ENCODE measurements around the gene TBX2. TPM values are rescaled to one million over a fixed set of nuclear protein-coding genes. Genes with fewer than 3 reads are reported as not detected.

Gene TBX2
- total RNA-seq, 1 donor from 2014 or later, result 1.7 TPM

DNA sequence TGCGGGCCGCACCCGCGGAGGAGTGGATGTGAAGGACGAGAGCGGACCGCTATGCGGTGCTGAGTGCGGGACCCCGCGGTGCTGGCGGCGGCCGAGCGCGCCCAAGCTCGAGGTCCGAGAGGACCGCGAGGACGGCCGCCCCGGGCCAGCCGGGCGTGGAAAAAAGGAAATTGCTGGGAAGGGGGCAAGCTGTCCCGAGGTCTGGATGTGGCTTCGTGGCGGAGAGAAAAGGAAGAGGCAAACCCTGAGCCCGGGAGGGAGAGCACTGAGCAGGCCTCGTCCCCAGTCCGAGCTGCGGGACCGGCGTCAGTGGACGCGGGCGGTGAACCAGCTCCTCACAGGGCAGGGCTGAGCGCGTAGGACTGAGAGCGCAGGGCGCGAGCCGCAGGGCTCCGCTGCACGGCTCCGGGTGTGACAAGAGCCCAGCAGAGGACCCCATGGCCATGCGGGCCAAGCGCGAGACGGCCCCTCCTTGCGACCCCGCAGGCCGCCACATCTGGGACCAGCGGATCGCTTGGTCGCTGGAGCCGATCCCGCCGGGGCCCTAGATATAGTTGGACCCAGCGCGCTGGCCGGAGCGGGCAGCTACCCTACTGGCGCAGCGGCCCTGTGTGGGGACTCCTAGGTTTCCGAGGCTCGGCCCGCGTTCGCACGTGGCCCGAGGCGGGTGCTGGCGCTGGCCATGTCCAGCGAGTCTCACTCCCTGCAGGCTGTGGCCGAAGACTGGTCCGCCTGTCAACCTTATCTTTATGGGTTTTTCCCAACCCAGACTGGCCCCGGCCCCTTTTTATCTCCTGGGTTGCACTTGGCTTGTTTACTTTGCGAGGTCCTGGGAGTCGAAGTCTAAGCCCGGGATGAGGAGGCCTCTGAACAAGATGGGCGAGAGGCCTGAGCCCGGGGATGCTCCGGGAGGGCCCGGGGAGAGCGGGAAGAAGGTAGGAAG, 55.0 kb downstream of the TBX2 start:
- DNase-seq (ENCODE audit: low read depth), result no peak
- TF ChIP-seq, protein P1, sequence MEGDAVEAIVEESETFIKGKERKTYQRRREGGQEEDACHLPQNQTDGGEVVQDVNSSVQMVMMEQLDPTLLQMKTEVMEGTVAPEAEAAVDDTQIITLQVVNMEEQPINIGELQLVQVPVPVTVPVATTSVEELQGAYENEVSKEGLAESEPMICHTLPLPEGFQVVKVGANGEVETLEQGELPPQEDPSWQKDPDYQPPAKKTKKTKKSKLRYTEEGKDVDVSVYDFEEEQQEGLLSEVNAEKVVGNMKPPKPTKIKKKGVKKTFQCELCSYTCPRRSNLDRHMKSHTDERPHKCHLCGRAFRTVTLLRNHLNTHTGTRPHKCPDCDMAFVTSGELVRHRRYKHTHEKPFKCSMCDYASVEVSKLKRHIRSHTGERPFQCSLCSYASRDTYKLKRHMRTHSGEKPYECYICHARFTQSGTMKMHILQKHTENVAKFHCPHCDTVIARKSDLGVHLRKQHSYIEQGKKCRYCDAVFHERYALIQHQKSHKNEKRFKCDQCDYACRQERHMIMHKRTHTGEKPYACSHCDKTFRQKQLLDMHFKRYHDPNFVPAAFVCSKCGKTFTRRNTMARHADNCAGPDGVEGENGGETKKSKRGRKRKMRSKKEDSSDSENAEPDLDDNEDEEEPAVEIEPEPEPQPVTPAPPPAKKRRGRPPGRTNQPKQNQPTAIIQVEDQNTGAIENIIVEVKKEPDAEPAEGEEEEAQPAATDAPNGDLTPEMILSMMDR (conservative IDR thresholded peaks at IDR 0.05; ENCODE audit: low read depth, low read length), result no peak
- no peak overlapping the region for H3K4me3 ChIP-seq (ENCODE audit: low read depth, low read length)

DNA sequence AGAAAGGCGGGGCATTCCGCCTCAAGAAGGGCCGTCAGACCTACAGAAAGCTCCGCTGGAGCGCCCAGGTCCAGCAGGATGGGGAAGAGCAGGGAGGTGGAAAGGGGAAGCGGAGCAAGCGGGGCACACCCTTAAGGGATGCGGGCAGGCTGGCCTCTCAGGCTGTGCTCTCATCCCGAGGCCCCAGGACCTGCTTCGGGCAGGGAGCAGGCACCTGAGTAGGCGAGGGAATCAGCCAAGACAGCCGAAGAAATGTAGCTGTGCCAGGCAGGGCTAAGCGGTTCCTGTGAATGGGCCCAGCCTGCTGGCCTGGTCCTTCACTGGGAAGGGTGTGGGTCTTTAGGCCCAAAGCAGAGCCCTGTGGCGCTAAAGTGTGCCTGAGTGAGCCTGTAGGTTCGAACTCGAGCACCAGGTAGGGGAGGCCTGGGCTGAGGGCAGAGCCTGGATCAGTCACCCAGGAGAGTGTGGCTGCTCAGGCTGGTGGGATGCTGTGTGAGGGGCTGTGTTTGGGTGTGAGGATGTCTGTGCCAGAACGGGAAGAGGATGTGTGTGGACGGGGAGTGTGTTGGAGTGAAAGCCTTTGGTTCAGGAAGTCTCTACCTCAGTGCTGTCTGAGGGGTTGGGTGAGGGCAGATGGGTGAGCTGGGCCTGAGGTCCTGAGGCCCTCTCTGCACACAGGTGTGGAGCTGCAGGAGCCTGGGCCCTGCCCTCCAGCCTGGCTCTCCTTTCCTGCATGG, 55.8 kb downstream of the TBX2 start:
- H3K4me3 ChIP-seq (ENCODE audit: low read depth, low read length), result no peak overlapping the region
- DNase-seq (ENCODE audit: low read depth), result no peak
- TF ChIP-seq, protein P1 (conservative IDR thresholded peaks at IDR 0.05; ENCODE audit: low read depth, low read length), result no peak

DNA sequence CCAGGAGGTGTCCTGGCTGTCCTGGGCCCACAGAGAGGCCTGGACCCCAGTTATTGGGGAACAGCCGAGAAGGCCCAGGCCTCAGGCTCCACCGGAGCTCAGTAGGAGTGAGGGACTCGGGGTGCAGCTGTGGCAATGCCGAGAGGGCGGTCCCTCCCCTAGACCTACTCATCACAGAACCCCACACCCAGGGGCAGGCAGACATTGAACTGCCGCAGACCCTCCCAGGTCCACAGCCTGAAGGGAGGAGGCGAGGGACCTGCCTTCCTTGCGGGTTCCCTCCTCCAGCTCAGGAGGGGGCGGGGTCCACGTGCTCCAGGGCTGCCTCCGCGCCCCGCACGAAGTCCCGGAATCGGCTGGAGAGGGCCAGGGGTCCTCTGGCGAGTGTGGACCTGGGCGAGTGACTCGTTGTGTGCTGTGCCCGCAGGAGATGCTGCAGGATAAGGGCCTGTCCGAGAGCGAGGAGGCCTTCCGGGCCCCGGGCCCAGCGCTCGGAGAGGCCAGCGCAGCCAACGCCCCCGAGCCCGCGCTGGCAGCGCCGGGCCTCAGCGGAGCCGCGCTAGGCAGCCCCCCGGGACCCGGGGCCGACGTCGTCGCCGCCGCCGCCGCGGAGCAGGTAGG, 56.5 kb downstream of the TBX2 start:
- TF ChIP-seq, protein P1 (conservative IDR thresholded peaks at IDR 0.05; ENCODE audit: low read depth, low read length), result no peak
- DNase-seq (ENCODE audit: low read depth), result no peak
- no peak overlapping the region for H3K4me3 ChIP-seq (ENCODE audit: low read depth, low read length)

DNA sequence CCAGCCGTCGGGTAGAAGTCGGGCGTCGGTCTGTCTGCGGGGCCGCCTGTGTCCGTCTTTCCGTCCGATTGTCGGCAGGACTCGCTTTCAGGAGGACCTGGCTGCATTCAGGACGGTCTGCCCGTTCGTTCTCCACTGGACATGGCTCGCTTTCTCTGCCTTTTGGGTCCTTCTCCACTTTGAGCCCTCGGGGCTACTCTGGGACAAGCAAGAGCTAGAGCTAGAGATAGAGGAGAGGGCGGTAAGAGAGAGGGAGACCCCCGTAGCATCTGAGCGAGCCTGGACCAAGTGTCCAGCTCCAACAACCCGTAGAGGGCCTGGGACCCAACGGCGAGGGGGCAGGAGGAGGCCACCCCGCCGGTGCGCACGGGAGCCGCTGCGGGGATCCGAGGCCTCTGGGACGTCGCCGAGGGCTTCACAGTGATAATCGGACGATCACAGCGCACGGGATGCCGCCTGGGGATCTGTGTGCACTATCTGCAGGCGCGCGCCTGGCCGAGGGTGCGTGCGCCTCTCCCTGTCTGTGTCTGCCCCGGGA, 57.1 kb downstream of the TBX2 start:
- no peak overlapping the region for H3K4me3 ChIP-seq (ENCODE audit: low read depth, low read length)
- no peak for DNase-seq (ENCODE audit: low read depth)
- TF ChIP-seq, protein P1 (conservative IDR thresholded peaks at IDR 0.05; ENCODE audit: low read depth, low read length), result no peak

DNA sequence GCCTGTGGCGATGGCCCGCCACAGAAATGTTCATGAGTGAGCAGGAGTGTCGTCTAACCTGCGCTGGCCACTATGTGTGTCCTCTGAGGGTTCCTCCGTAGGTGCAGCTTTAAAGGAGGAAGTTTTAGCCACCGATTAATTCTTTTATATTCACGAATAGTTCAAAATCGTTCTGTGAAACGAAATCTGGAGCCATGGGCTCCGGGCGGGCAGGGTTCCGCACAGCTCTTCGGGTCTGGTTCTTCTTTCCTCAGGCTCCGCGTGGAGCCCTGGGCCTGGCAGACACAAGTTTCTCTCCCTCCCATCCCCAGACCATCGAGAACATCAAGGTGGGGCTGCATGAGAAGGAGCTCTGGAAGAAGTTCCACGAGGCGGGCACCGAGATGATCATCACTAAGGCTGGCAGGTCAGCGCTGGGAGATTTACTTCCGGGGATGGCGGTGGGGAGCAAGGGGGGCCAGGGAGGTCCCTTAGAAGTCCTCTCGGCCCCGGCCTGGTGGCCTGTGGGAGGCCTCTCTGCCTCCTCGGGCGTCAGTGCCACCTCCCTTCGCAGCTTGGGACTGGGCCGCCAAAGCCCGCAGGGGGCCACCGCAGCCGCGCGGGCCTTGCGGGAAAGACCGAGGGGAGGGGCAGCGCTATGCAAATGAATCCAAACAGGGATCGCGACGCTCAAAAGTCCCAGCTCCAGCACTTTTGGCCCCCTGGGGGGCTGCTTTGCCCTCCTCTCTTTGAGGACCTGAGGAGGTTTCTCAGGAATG, 57.8 kb downstream of the TBX2 start:
- H3K4me3 ChIP-seq (ENCODE audit: low read depth, low read length), result no peak overlapping the region
- no peak for DNase-seq (ENCODE audit: low read depth)
- TF ChIP-seq, protein P1 (conservative IDR thresholded peaks at IDR 0.05; ENCODE audit: low read depth, low read length), result no peak

DNA sequence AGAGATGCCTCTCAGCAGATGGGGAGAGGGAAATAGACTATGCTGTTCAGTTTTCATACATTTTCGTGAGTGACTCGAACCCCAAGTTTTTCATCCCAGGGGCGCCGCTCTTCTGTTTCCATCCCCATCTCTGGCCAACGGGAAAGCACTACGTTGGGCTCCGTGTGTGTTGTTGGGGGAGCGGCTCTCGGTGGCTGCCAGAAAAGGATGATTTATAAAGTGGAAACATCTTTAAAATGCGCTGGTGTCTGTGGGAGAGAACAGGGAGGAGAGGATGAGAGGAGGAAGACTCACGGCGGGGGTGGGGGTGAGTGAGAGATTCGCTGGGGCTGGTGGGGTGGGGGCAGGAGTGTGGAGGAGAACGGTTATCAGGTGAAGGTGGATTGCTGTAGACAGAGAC, 58.4 kb downstream of the TBX2 start:
- DNase-seq (ENCODE audit: low read depth), result no peak
- TF ChIP-seq, protein P1 (conservative IDR thresholded peaks at IDR 0.05; ENCODE audit: low read depth, low read length), result no peak
- no peak overlapping the region for H3K4me3 ChIP-seq (ENCODE audit: low read depth, low read length)
